GM23338 (cell line): ENCODE results near the gene MYLK. TPM values are rescaled to one million over a fixed set of nuclear protein-coding genes. Genes with fewer than 3 reads are reported as not detected.

ENCODE experiments used
- ATAC-seq: fragments of 200-7000 bp; cut with Tn5 transposase; 3 replicates; pipeline ENCODE4 v1.9.1; 2020
- DNase-seq: peaks from one replicate; pipeline ENCODE4 v3.0.0-alpha.2; 2015; ENCODE audit warnings: low spot score
- H2AFZ ChIP-seq: fragments of 200-600 bp; sonication (generic); 2 replicates; pipeline ENCODE4 v1.8.0; 2016; ENCODE audit warnings: antibody characterized with exemption, mild to moderate bottlenecking, moderate library complexity
- H3F3A ChIP-seq: fragments of 200-600 bp; sonication (generic); replicated peaks from 2 replicates; pipeline ENCODE4 v1.8.0; 2017; ENCODE audit warnings: antibody characterized with exemption, mixed run types, low read depth
- H3K27ac ChIP-seq: fragments of 200-600 bp; sonication (generic); 2 replicates; pipeline ENCODE4 v1.6.1; 2016; ENCODE audit warnings: low read depth
- H3K27me3 ChIP-seq: fragments of 200-600 bp; sonication (generic); 2 replicates; pipeline ENCODE4 v1.8.0; 2016; ENCODE audit warnings: mild to moderate bottlenecking, mixed run types, moderate library complexity; ENCODE audit not compliant: insufficient read depth
- H3K36me3 ChIP-seq: fragments of 200-600 bp; sonication (generic); 2 replicates; pipeline ENCODE4 v1.8.0; 2016; ENCODE audit warnings: mild to moderate bottlenecking; ENCODE audit not compliant: insufficient read depth
- H3K4me1 ChIP-seq: fragments of 200-600 bp; sonication (generic); 2 replicates; pipeline ENCODE4 v1.8.0; 2016; ENCODE audit warnings: mild to moderate bottlenecking, moderate library complexity; ENCODE audit not compliant: insufficient read depth
- H3K4me2 ChIP-seq: fragments of 200-600 bp; sonication (generic); 2 replicates; pipeline ENCODE4 v1.7.1; 2017; ENCODE audit warnings: mixed run types
- H3K4me3 ChIP-seq: fragments of 200-600 bp; sonication (generic); 2 replicates; pipeline ENCODE4 v1.6.1; 2016; ENCODE audit warnings: mixed run types
- H3K79me2 ChIP-seq: fragments of 200-600 bp; sonication (generic); replicated peaks from 2 replicates; pipeline ENCODE4 v1.8.0; 2017; ENCODE audit warnings: mild to moderate bottlenecking; ENCODE audit not compliant: insufficient read depth
- H3K9me2 ChIP-seq: fragments of 200-600 bp; sonication (generic); 2 replicates; pipeline ENCODE4 v1.8.0; 2017; ENCODE audit not compliant: insufficient read depth
- H4K20me1 ChIP-seq: fragments of 200-600 bp; sonication (generic); replicated peaks from 2 replicates; pipeline ENCODE4 v1.8.0; 2017; ENCODE audit warnings: mild to moderate bottlenecking; ENCODE audit not compliant: insufficient read depth
- H3K27ac Mint-ChIP-seq: 2 replicates; pipeline ENCODE4 v1.8.0; 2020; ENCODE audit warnings: inconsistent platforms, mild to moderate bottlenecking, moderate library complexity, mixed read lengths
- H3K27me3 Mint-ChIP-seq: 3 replicates; pipeline ENCODE4 v1.8.0; 2022; ENCODE audit warnings: low read depth, mild to moderate bottlenecking, moderate library complexity, mixed read lengths, inconsistent platforms; ENCODE audit not compliant: insufficient read depth, poor library complexity
- H3K36me3 Mint-ChIP-seq: 3 replicates; pipeline ENCODE4 v1.8.0; 2021; ENCODE audit warnings: low read depth, mild to moderate bottlenecking, inconsistent platforms, moderate library complexity, mixed read lengths
- H3K4me1 Mint-ChIP-seq: 3 replicates; pipeline ENCODE4 v1.8.0; 2020; ENCODE audit warnings: mild to moderate bottlenecking, inconsistent platforms, mixed read lengths
- H3K4me3 Mint-ChIP-seq: 3 replicates; pipeline ENCODE4 v1.8.0; 2021; ENCODE audit warnings: moderate library complexity, mild to moderate bottlenecking, inconsistent platforms, mixed read lengths
- H3K9me3 Mint-ChIP-seq: 3 replicates; pipeline ENCODE4 v1.8.0; 2020; ENCODE audit warnings: moderate library complexity, mild to moderate bottlenecking, inconsistent platforms, mixed read lengths
- CREB1 ChIP-seq: fragments of 250-450 bp; sonication (Bioruptor Pico); IDR thresholded peaks from 2 replicates; pipeline ENCODE4 v1.5.0; 2020; ENCODE audit warnings: low read depth, mild to moderate bottlenecking, moderate library complexity
- EZH2 ChIP-seq: fragments of 200-600 bp; sonication (generic); IDR thresholded peaks from one replicate; pipeline ENCODE4 v1.8.0; 2017; ENCODE audit warnings: antibody characterized with exemption, mild to moderate bottlenecking, low read depth; ENCODE audit not compliant: unreplicated experiment
- EZH2phosphoT487 ChIP-seq: fragments of 200-600 bp; sonication (generic); IDR thresholded peaks from one replicate; pipeline ENCODE4 v1.8.1; 2018; ENCODE audit warnings: antibody characterized with exemption; ENCODE audit not compliant: unreplicated experiment
- JUNB ChIP-seq: IDR thresholded peaks from one replicate; pipeline ENCODE4 v1.6.1; 2016; ENCODE audit warnings: antibody characterized with exemption; ENCODE audit not compliant: unreplicated experiment
- NANOG ChIP-seq: IDR thresholded peaks from 2 replicates; pipeline ENCODE4 v1.6.1; 2016; ENCODE audit warnings: antibody characterized with exemption, borderline replicate concordance
- POLR2AphosphoS5 ChIP-seq: IDR thresholded peaks from 2 replicates; pipeline ENCODE4 v1.6.1; 2016; ENCODE audit warnings: antibody characterized with exemption, low read depth
- STAT1 ChIP-seq: IDR thresholded peaks from one replicate; pipeline ENCODE4 v1.6.1; 2016; ENCODE audit warnings: antibody characterized with exemption; ENCODE audit not compliant: unreplicated experiment
- ZNF114 ChIP-seq: fragments of 250-450 bp; sonication (Bioruptor Pico); IDR thresholded peaks from 2 replicates; pipeline ENCODE4 v1.5.0; 2020; ENCODE audit warnings: mild to moderate bottlenecking, moderate library complexity
- ZNF331 ChIP-seq: fragments of 250-450 bp; sonication (Bioruptor Pico); IDR thresholded peaks from 2 replicates; pipeline ENCODE4 v1.5.0; 2020; ENCODE audit warnings: low read depth, mild to moderate bottlenecking, moderate library complexity
- ZNF462 ChIP-seq: fragments of 250-450 bp; sonication (Bioruptor Pico); IDR thresholded peaks from 2 replicates; pipeline ENCODE4 v1.5.0; 2020; ENCODE audit warnings: mild to moderate bottlenecking, moderate library complexity
- polyA plus RNA-seq: library from polyadenylated mRNA; unstranded; fragments of >200 nt; fragmentation: Nextera tagmentation; extraction: Ambion mirVana; gene quantifications from 2 replicates; pipeline ENCODE4 v1.2.1, GENCODE V29; 2016
- total RNA-seq: library from RNA; depleted of rRNA; stranded (reverse); fragments of >200 nt; shearing (Covaris generic); gene quantifications from 2 replicates; pipeline ENCODE4 v1.2.3, GENCODE V29; 2014
- TF ChIP-seq, protein P1 (sequence below): IDR thresholded peaks from one replicate; pipeline ENCODE4 v1.6.1; 2018; ENCODE audit warnings: antibody characterized with exemption; ENCODE audit not compliant: unreplicated experiment
- TF ChIP-seq, protein P2 (sequence below), 2 experiments: fragments of 200-600 bp in 1 of 2; sonication (generic) in 1 of 2; conservative IDR thresholded peaks; 2 replicates each; pipeline versions ENCODE4 v1.5.1 to v1.6.1; 2016 to 2017; ENCODE audit warnings: antibody characterized with exemption in 2 of 2, low read depth in 2 of 2, mild to moderate bottlenecking in 2 of 2, moderate library complexity in 1 of 2
- TF ChIP-seq, protein P3 (sequence below): IDR thresholded peaks from 2 replicates; pipeline ENCODE4 v1.6.1; 2016; ENCODE audit warnings: antibody characterized with exemption

Gene MYLK
- total and polyA plus RNA-seq, 2 experiments from 2014 or later: 11.5 to 17.9 TPM

- no peak overlapping the region for H3K4me2 ChIP-seq
- Mint-ChIP-seq H3K4me1 (peaks cover 14% of the 10 kb centered on the region; the same call in 2 of the 3 replicates), H3K4me3 (no peak overlapping the region), H3K9me3 (no peaks in the 10 kb centered on the region), H3K36me3 (0 out of 3 replicates have a peak, but pooled peaks cover 3% of the 10 kb centered on the region), H3K27ac (peak overlapping the region; percentile 75; the same call in 1 of the 2 replicates), H3K27me3 (no peaks in the 10 kb centered on the region)
- no peak overlapping the region for H2AFZ ChIP-seq
- no peaks in the 10 kb centered on the region for H3F3A ChIP-seq
- DNase-seq: peak; percentile 59
- no peak overlapping the region for H3K4me3 ChIP-seq
- no peaks in the 10 kb centered on the region for H3K9me2 ChIP-seq
- H3K4me1 ChIP-seq: no peaks in the 10 kb centered on the region
- no peaks in the 10 kb centered on the region for H3K27me3 ChIP-seq
- no peaks in the 10 kb centered on the region for H4K20me1 ChIP-seq
- TF ChIP-seq NANOG: no peak
- no peak for TF ChIP-seq CREB1
- TF ChIP-seq, protein P1, sequence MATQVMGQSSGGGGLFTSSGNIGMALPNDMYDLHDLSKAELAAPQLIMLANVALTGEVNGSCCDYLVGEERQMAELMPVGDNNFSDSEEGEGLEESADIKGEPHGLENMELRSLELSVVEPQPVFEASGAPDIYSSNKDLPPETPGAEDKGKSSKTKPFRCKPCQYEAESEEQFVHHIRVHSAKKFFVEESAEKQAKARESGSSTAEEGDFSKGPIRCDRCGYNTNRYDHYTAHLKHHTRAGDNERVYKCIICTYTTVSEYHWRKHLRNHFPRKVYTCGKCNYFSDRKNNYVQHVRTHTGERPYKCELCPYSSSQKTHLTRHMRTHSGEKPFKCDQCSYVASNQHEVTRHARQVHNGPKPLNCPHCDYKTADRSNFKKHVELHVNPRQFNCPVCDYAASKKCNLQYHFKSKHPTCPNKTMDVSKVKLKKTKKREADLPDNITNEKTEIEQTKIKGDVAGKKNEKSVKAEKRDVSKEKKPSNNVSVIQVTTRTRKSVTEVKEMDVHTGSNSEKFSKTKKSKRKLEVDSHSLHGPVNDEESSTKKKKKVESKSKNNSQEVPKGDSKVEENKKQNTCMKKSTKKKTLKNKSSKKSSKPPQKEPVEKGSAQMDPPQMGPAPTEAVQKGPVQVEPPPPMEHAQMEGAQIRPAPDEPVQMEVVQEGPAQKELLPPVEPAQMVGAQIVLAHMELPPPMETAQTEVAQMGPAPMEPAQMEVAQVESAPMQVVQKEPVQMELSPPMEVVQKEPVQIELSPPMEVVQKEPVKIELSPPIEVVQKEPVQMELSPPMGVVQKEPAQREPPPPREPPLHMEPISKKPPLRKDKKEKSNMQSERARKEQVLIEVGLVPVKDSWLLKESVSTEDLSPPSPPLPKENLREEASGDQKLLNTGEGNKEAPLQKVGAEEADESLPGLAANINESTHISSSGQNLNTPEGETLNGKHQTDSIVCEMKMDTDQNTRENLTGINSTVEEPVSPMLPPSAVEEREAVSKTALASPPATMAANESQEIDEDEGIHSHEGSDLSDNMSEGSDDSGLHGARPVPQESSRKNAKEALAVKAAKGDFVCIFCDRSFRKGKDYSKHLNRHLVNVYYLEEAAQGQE: no peak
- TF ChIP-seq POLR2AphosphoS5: no peak
- TF ChIP-seq EZH2phosphoT487: no peak
- TF ChIP-seq JUNB: no peak
- no peak for TF ChIP-seq ZNF114
- no peak for TF ChIP-seq STAT1
- TF ChIP-seq ZNF462 (CRISPR knock-in tag): no peak
- TF ChIP-seq, protein P2, sequence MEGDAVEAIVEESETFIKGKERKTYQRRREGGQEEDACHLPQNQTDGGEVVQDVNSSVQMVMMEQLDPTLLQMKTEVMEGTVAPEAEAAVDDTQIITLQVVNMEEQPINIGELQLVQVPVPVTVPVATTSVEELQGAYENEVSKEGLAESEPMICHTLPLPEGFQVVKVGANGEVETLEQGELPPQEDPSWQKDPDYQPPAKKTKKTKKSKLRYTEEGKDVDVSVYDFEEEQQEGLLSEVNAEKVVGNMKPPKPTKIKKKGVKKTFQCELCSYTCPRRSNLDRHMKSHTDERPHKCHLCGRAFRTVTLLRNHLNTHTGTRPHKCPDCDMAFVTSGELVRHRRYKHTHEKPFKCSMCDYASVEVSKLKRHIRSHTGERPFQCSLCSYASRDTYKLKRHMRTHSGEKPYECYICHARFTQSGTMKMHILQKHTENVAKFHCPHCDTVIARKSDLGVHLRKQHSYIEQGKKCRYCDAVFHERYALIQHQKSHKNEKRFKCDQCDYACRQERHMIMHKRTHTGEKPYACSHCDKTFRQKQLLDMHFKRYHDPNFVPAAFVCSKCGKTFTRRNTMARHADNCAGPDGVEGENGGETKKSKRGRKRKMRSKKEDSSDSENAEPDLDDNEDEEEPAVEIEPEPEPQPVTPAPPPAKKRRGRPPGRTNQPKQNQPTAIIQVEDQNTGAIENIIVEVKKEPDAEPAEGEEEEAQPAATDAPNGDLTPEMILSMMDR (conservative IDR thresholded peaks at IDR 0.05; ENCODE audit: low read depth in 2 of 2): no peak
- no peak for TF ChIP-seq ZNF331 (CRISPR knock-in tag)
- TF ChIP-seq, protein P3, sequence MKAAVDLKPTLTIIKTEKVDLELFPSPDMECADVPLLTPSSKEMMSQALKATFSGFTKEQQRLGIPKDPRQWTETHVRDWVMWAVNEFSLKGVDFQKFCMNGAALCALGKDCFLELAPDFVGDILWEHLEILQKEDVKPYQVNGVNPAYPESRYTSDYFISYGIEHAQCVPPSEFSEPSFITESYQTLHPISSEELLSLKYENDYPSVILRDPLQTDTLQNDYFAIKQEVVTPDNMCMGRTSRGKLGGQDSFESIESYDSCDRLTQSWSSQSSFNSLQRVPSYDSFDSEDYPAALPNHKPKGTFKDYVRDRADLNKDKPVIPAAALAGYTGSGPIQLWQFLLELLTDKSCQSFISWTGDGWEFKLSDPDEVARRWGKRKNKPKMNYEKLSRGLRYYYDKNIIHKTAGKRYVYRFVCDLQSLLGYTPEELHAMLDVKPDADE: no peak
- no peak for TF ChIP-seq EZH2
- H3K27ac ChIP-seq: no peak overlapping the region
- H3K79me2 ChIP-seq: no peaks in the 10 kb centered on the region
- H3K36me3 ChIP-seq: no peaks in the 10 kb centered on the region
- ATAC-seq: peak; percentile 82
These were observed 171.9 kb downstream of the MYLK start for GRCh38 chr3:123712077-123712860.
